DND-41 (cell line): ENCODE measurements around the gene PCGF5.

Experiments
- CTCF ChIP-seq: IDR thresholded peaks from 2 replicates; pipeline ENCODE4 v1.5.1; 2012; ENCODE audit warnings: borderline replicate concordance, low read length, moderate library complexity, mild to moderate bottlenecking; ENCODE audit not compliant: poor library complexity, severe bottlenecking; ENCODE audit errors: extremely low read depth
- EZH2 ChIP-seq: IDR thresholded peaks from 3 replicates; pipeline ENCODE4 v1.6.1; 2012; ENCODE audit warnings: borderline replicate concordance, low read depth, mild to moderate bottlenecking, moderate library complexity, low read length, inconsistent platforms; ENCODE audit not compliant: severe bottlenecking

DNA sequence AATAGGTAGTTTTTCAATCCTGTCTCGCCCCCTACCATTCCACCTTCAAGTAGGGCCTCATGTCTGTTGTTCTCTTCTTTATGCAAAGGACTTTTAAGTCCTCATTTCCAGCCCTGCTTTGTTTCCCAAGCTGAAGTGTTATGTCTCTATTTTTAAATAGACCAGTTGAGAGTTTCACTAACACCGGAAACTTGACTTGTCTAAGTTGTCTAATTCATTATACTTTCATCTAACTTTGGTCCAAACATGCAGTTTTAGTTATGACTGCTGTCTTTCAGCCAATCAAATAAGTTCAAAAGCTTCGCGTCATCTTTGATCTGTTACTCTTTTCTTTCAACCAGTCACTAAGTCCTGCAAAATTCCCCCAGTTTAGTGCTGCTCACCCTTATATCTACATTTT, 32.8 kb downstream of the PCGF5 start:
- TF ChIP-seq CTCF (no peak), EZH2 (no peak)
